HG02973 (cell line): ENCODE results near the gene ZNF407.

Experiments
- ATAC-seq: cut with Tn5 transposase; IDR thresholded peaks from one replicate; pipeline ENCODE4 v1.9.1; 2021; ENCODE audit warnings: moderate library complexity; ENCODE audit not compliant: unreplicated experiment

The ZNF407 gene

GRCh38 chr18:74869904-74870863 lies 272.5 kb downstream of the ZNF407 start:
- peak; percentile 84 for ATAC-seq

DNA sequence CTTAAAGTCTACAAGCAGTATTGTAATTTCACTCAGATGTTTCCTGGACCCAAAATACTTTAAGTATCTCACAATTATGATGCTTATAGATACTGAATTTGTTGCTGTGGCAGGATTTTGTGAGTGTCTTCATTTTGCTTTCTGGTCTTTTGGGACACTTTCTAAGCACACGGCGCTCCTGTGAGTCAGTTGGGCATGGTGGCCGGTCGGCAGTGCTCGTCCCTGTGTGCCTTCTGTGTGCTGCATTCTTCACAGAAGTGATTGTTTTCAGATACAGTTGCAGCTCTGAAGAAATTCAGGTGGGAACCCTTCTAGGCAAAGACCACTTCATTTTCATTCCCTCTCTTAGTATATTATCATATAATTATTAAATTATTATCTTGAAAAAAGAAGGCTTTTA lies 273.3 kb downstream of the ZNF407 start:
- peak; percentile 18 for ATAC-seq

GRCh38 chr18:74873629-74874028 lies 276.0 kb downstream of the ZNF407 start:
- no peak for ATAC-seq

GRCh38 chr18:74874351-74874750 lies 276.7 kb downstream of the ZNF407 start:
- ATAC-seq, result no peak

GRCh38 chr18:74876630-74877243 lies 279.1 kb downstream of the ZNF407 start:
- no peak for ATAC-seq

GRCh38 chr18:74878267-74878666 lies 280.6 kb downstream of the ZNF407 start:
- ATAC-seq, result no peak

DNA sequence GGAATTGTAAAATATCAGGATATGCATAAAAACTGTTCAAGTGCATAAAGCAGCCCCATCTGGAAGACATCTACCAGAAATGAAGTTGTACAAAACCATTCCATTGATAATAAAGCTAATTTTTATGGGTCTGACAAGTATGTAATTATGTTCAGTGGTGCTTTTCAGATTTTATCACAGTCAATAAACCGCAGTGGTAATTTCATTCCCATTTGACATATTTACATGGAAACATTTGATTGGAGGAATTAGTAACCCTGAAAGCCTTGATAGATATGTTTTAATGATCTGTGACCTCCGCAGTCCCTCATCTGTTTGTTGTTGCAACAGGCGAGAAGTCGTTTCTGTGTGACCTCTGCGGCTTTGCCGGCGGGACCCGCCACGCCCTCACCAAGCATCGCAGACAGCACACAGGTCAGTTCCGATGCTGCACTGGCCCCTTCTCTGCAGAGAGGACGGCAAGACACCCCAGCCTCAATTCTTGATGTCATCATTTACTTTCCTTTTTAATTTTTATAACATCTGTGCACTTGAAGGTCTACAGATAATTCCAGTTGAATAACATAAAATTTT lies 283.1 kb downstream of the ZNF407 start:
- no peak for ATAC-seq

GRCh38 chr18:74892066-74892627 lies 294.5 kb downstream of the ZNF407 start:
- ATAC-seq, result no peak

- ATAC-seq, result no peak
Measured at GRCh38 chr18:74895686-74896085, 298.0 kb downstream of the ZNF407 start.

- ATAC-seq, result peak; percentile 86
Measured at GRCh38 chr18:74896390-74896991, 298.8 kb downstream of the ZNF407 start.

- ATAC-seq, result no peak
Measured at GRCh38 chr18:74897971-74898657, 300.4 kb downstream of the ZNF407 start.

- no peak for ATAC-seq
Measured at GRCh38 chr18:74898965-74899364, 301.3 kb downstream of the ZNF407 start.

DNA sequence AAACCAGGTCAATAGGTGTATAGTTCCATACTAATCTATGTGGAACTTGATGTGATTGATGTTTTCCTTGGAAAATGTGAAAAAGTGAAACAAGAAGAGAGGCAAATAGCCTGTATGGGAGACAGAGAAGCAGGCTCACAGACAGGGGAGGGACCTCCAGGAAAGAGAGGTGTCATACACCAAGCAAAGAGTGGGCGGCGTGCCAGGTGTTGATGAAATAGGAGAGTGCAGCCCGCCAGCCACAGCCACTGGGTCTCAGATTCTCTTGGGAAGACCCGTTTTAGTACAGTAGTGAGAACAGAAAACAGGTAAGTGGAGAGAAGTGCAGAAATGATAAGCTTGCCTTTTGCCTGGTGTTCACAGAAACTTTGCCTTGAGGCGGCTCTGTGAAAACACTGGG lies 301.9 kb downstream of the ZNF407 start:
- no peak for ATAC-seq

DNA sequence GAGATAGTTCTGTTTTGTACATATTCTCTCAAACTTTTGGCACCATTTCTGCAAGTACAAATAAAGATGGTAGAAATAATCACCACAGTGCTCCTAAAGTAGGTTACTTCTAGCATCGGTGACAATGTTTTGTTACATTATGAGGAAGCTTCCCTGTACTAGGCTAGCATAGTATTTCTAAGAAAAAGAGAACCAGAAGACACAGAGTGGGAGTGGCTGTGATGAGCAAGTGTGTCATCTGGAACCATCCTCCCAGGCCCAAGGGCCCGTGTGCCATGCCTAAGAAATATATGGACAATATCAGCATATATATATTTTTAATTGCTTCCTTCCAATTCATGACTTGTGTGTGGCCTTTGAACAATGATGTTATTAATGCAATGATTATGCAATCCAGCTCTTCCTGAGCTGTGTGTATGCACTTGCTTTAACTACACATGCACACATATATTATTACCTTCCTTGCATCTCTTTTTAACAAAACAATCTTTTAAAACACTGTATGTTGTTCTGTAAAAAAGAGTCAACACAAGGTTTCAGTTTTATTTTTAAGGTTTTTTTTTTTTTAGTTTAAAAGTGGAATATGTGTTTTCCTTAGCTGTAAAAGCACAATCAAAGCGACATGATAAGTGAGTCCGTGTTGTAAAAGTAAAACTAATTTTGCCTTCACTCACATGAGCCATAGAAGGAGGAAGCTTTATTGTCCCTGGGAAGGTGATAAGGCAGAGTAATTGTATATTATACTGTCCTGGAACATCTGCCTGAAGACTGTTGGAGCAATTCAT lies 303.9 kb downstream of the ZNF407 start:
- ATAC-seq, result no peak

DNA sequence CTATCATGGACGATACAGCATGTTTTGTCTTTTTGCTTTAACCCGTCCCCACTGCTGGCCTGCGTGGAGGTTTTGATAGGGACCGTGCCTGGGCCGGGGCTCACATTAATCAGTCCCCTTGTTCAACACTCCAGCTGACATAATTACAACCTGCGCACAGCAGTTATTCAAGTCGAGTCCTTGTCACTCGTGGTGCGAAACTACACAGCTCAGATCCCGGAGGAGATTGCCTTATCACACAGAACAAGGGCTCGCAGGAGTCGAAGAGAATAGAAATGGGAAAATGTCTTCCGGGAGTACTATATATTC lies 304.4 kb downstream of the ZNF407 start:
- ATAC-seq, result no peak

DNA sequence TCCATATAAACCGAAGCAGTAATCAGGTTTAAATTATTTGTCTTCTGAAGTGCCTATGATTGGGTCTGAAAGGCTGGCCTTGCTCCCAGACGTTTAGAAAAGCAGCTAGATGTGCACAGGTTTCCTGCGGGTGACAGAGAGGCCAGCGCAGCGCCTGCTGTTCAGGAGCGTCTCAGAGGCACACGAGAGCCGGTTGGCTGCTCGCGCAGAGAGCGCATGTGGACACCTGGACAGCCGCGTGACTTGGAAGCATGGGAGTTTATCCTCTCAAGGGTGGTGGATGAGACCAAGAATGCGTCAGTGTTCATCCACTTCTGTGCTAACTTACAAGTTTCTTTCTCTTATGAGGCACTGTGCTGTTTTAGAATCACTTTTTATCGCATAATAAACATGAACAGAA lies 307.6 kb downstream of the ZNF407 start:
- ATAC-seq, result no peak

DNA sequence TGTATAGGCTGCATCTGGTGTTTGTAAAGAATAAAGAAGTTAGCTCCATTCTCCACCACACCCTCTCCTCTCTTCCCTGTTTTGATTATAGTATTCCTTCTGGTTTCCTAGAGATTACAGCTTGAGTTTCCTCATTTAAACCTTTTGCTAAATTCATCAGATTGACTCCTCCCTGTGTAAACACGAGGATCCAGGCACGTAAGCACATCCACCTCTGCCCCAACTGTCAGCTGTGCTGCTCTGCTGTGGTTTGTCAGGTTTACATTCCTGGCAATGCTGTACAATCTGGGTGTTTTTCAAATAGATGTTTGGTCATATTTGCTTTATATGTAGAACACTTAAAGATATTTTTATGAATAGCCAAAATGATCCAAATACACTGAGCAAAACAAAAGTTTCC lies 308.5 kb downstream of the ZNF407 start:
- ATAC-seq, result no peak

- ATAC-seq, result no peak
Measured at GRCh38 chr18:74914052-74914591, 316.5 kb downstream of the ZNF407 start.

- no peak for ATAC-seq
Measured at GRCh38 chr18:74914648-74915047, 317.0 kb downstream of the ZNF407 start.
